HepG2 (cell line): Measurements from ENCODE around the gene IQGAP2. TPM values are rescaled to one million over a fixed set of nuclear protein-coding genes. Genes with fewer than 3 reads are reported as not detected.

Experiments
- ATAC-seq: fragments of 200-7000 bp; cut with Tn5 transposase; 3 replicates; pipeline ENCODE4 v1.9.1; 2020; ENCODE audit warnings: mild to moderate bottlenecking, moderate library complexity
- BruUV-seq: library from RNA; stranded (reverse); fragments of 400-500 nt; replicated peaks from 2 replicates; lab custom pipeline; 2021; lab: Mats Ljungman, UMichigan
- CTCF ChIA-PET: fragments of 300-600 bp; formaldehyde crosslinking; extraction: SDS; loops from one replicate; lab custom pipeline; 2021; ENCODE audit warnings: low total read pairs, inconsistent platforms, low intra/inter-chr PET ratio; lab: Yijun Ruan, JAX
- POLR2A ChIA-PET: fragments of 350-600 bp; sonication (Branson Sonifier 250); formaldehyde crosslinking; loops from one replicate; lab custom pipeline; 2020; ENCODE audit warnings: antibody characterized with exemption, inconsistent platforms; lab: Yijun Ruan, JAX
- DNase-seq: peaks from one replicate; pipeline ENCODE4 v3.0.0-alpha.2; 2015; ENCODE audit warnings: low spot score
- FAIRE-seq: peaks from 3 replicates; lab custom pipeline; 2011; peaks lifted over from hg19 to GRCh38; lab: Jason Lieb, UNC
- H2AFZ ChIP-seq: one replicate; pipeline ENCODE4 v1.6.1; 2011; ENCODE audit warnings: low read length, inconsistent platforms
- H3K27ac ChIP-seq: fragments of 300-600 bp; 3 replicates; pipeline ENCODE4 v1.8.0; 2011; ENCODE audit warnings: mixed run types, mild to moderate bottlenecking, mixed read lengths, low read length, inconsistent platforms; ENCODE audit not compliant: insufficient read depth; ENCODE audit errors: extremely low read length
- H3K27me3 ChIP-seq, 2 experiments: fragments of 200-600 bp in 1 of 2; 2 replicates in 1 of 2; 3 replicates in 1 of 2; pipeline versions ENCODE4 v1.6.0 to v1.8.0; 2011; ENCODE audit warnings: low read length in 2 of 2, mild to moderate bottlenecking in 2 of 2, moderate library complexity in 2 of 2, inconsistent platforms in 1 of 2; ENCODE audit not compliant: insufficient read depth in 2 of 2, control insufficient read depth in 1 of 2
- H3K36me3 ChIP-seq, 2 experiments: fragments of 200-600 bp in 1 of 2; replicated peaks in 1 of 2; 2 replicates in 1 of 2; 3 replicates in 1 of 2; pipeline versions ENCODE4 v1.5.1 to v1.8.0; 2011; ENCODE audit warnings: low read length in 2 of 2, inconsistent platforms in 1 of 2; ENCODE audit not compliant: insufficient read depth in 2 of 2, control insufficient read depth in 1 of 2
- H3K4me1 ChIP-seq: 2 replicates; pipeline ENCODE4 v1.5.1; 2012; ENCODE audit warnings: low read length, inconsistent platforms; ENCODE audit not compliant: insufficient read depth
- H3K4me2 ChIP-seq: 2 replicates; pipeline ENCODE4 v1.6.0; 2011; ENCODE audit warnings: low read depth, low read length, inconsistent platforms
- H3K4me3 ChIP-seq, 3 experiments: fragments of 200-600 bp in 1 of 3; sonication (generic), shearing (Covaris generic) in 1 of 3; replicated peaks in 1 of 3; 2 replicates each; pipeline ENCODE4 v1.5.1; 2011 to 2016; ENCODE audit warnings: low read length in 3 of 3, inconsistent platforms in 2 of 3, low read depth in 2 of 3, mild to moderate bottlenecking in 2 of 3, control low read depth in 1 of 3, mixed read lengths in 1 of 3; ENCODE audit not compliant: insufficient read depth in 1 of 3
- H3K79me2 ChIP-seq: one replicate; pipeline ENCODE4 v1.6.1; 2011; ENCODE audit warnings: low read length, inconsistent platforms; ENCODE audit not compliant: insufficient read depth
- H3K9ac ChIP-seq: 2 replicates; pipeline ENCODE4 v1.6.0; 2011; ENCODE audit warnings: mild to moderate bottlenecking, low read depth, low read length, inconsistent platforms; ENCODE audit not compliant: insufficient read depth
- H3K9me3 ChIP-seq: 2 replicates; pipeline ENCODE4 v1.5.1; 2012; ENCODE audit warnings: mild to moderate bottlenecking, low read length
- H4K20me1 ChIP-seq: 2 replicates; pipeline ENCODE4 v1.6.0; 2011; ENCODE audit warnings: inconsistent platforms, mild to moderate bottlenecking, low read length, moderate library complexity; ENCODE audit not compliant: insufficient read depth
- ATF7 ChIP-seq, 2 experiments: fragments of 450-650 bp in 1 of 2; sonication (generic) in 1 of 2; formaldehyde crosslinking in 1 of 2; IDR thresholded peaks; 2 replicates each; pipeline versions ENCODE4 v1.4.0 to v1.6.1; 2016 to 2020; ENCODE audit warnings: antibody characterized with exemption in 1 of 2, mild to moderate bottlenecking in 1 of 2, missing genetic modification reagents in 1 of 2
- ATM ChIP-seq: fragments of 450-650 bp; IDR thresholded peaks from 2 replicates; pipeline ENCODE4 v1.7.1; 2017; ENCODE audit warnings: mild to moderate bottlenecking, borderline replicate concordance
- FOXK2 ChIP-seq: fragments of 450-650 bp; IDR thresholded peaks from 2 replicates; pipeline ENCODE4 v1.6.1; 2016
- MAFK ChIP-seq, 2 experiments: IDR thresholded peaks in 1 of 2; conservative IDR thresholded peaks in 1 of 2; 2 replicates each; pipeline ENCODE4 v1.6.1; 2011; ENCODE audit warnings: improper control_type of control experiment in 2 of 2, low read length in 2 of 2
- NCOA2 ChIP-seq: sonication (generic); formaldehyde crosslinking; IDR thresholded peaks from 2 replicates; pipeline ENCODE4 v1.8.0; 2022; ENCODE audit warnings: inconsistent platforms
- NR2F6 ChIP-seq, 2 experiments: IDR thresholded peaks; 2 replicates each; pipeline ENCODE4 v1.6.1; 2016; ENCODE audit warnings: antibody characterized with exemption in 1 of 2, mild to moderate bottlenecking in 1 of 2
- TOPORS ChIP-seq: sonication (generic); formaldehyde crosslinking; IDR thresholded peaks from 2 replicates; pipeline ENCODE4 v1.8.0; 2023; ENCODE audit warnings: mild to moderate bottlenecking, missing genetic modification reagents
- XRCC5 ChIP-seq: fragments of 200-400 bp; formaldehyde crosslinking; optimal IDR thresholded peaks from 2 replicates; pipeline ENCODE3; 2017; ENCODE audit warnings: mild to moderate bottlenecking, low read length
- ZNF503 ChIP-seq: sonication (generic); formaldehyde crosslinking; IDR thresholded peaks from 2 replicates; pipeline ENCODE4 v1.4.0; 2020; ENCODE audit warnings: missing genetic modification reagents
- ZNF619 ChIP-seq: sonication (generic); formaldehyde crosslinking; IDR thresholded peaks from 2 replicates; pipeline ENCODE4 v1.4.0; 2020; ENCODE audit warnings: mild to moderate bottlenecking, missing genetic modification reagents
- ZNF766 ChIP-seq: sonication (generic); formaldehyde crosslinking; IDR thresholded peaks from 2 replicates; pipeline ENCODE4 v1.5.0; 2020; ENCODE audit warnings: missing genetic modification reagents, borderline replicate concordance
- ZNF839 ChIP-seq: sonication (generic); formaldehyde crosslinking; IDR thresholded peaks from 2 replicates; pipeline ENCODE4 v1.4.0; 2020; ENCODE audit warnings: missing genetic modification reagents, mild to moderate bottlenecking, borderline replicate concordance
- WGBS: methylation state at CpG from one replicate; pipeline ENCODE4 v1.1.6; 2017; ENCODE audit warnings: low lambda C conversion rate; 5-methylcytosine and 5-hydroxymethylcytosine counted together
- in situ Hi-C: cut with HindIII; loops from 2 replicates; pipeline ENCODE4 v1.10.0; 2017; ENCODE audit warnings: low pct_unique_long_range_greater_than_20kb; ENCODE audit not compliant: extremely low pct_ligation_motif_present
- intact Hi-C: fragments of 100-400 bp; cut with micrococcal nuclease; formaldehyde crosslinking; loops from one replicate; pipeline ENCODE4 v1.10.0; 2022; ENCODE audit not compliant: unreplicated experiment
- polyA plus RNA-seq, 8 experiments: library from polyadenylated mRNA; depleted of rRNA in 3 of 8; stranded (reverse) in 7 of 8; unstranded in 1 of 8; fragments of >200 nt; fragmentation: Illumina TruSeq in 4 of 8; extraction: Trizol in 4 of 8; gene quantifications; 2 replicates each; pipeline versions ENCODE4 v1.2.1 to v1.2.3, GENCODE V29; 2011 to 2016; ENCODE audit warnings: low read depth in 4 of 8, missing spikeins in 1 of 8, mixed read lengths in 1 of 8; ENCODE audit not compliant: insufficient read depth in 1 of 8
- total RNA-seq, 5 experiments: library from RNA; depleted of rRNA; stranded (reverse); fragments of >200 nt; fragmentation: Illumina TruSeq; extraction: Trizol; gene quantifications; 2 replicates each; pipeline ENCODE4 v1.2.3, GENCODE V29; 2016; ENCODE audit warnings: low read depth in 1 of 5

IQGAP2 gene
- total and polyA plus RNA-seq, 2 of the 13 experiments (the other 11 are each of a cell fraction or from before 2014, with no cell fraction given) = 35.2 to 83.3 TPM

- intact Hi-C loops = no loop called here
- BruUV-seq = no TSS peak
- 98% methylated on average over 5 of the region's 5 CpGs for WGBS
- H3K4me2 ChIP-seq = no peak overlapping the region
- no peak overlapping the region for H3K4me3 ChIP-seq
- no peak overlapping the region for H2AFZ ChIP-seq
- peaks cover 10 to 56% of the 10 kb centered on the region in 2 experiments for H3K36me3 ChIP-seq
- H3K27ac ChIP-seq = no peak overlapping the region
- no peaks in the 10 kb centered on the region for H3K27me3 ChIP-seq
- no peak overlapping the region for H3K9ac ChIP-seq
- POLR2A ChIA-PET = no interaction called here
- H3K4me1 ChIP-seq = no peaks in the 10 kb centered on the region
- no peak for FAIRE-seq
- in situ Hi-C loops = no loop called here
- no peak for TF ChIP-seq FOXK2
- TF ChIP-seq MAFK (conservative IDR thresholded peaks at IDR 0.05 in 1 of 2, IDR thresholded peaks at IDR 0.05 in 1 of 2; ENCODE audit: low read length in 2 of 2) = 0 out of 4 replicates have a peak, but pooled peaks of 1 of the 2 experiments have one; percentile 10
- no peak for TF ChIP-seq TOPORS (CRISPR knock-in tag)
- TF ChIP-seq, all 625 proteins: peak for 1
- no peaks in the 10 kb centered on the region for H4K20me1 ChIP-seq
- ATAC-seq = no peak
- H3K9me3 ChIP-seq = no peaks in the 10 kb centered on the region
- DNase-seq = no peak
- H3K79me2 ChIP-seq = no peaks in the 10 kb centered on the region
- CTCF ChIA-PET = no interaction called here
These were observed 294.6 kb downstream of the IQGAP2 start for GRCh38 chr5:76697670-76698069.

- no peak for DNase-seq
- ChIA-PET CTCF (no interaction called here), POLR2A (no interaction called here)
- no peak overlapping the region for H3K27ac ChIP-seq
- H3K9ac ChIP-seq = no peak overlapping the region
- H3K79me2 ChIP-seq = no peaks in the 10 kb centered on the region
- no peaks in the 10 kb centered on the region for H3K4me1 ChIP-seq
- no TSS peak for BruUV-seq
- TF ChIP-seq ATF7 (IDR thresholded peaks at IDR 0.05) = no peak
- no peak for TF ChIP-seq ATF7 (CRISPR knock-in tag; IDR thresholded peaks at IDR 0.05)
- no peak for TF ChIP-seq ATM
- TF ChIP-seq NCOA2 (CRISPR knock-in tag) = no peak
- TF ChIP-seq ZNF619 = no peak
- TF ChIP-seq XRCC5 = no peak
- TF ChIP-seq ZNF839 (CRISPR knock-in tag) = no peak
- no peak for TF ChIP-seq NR2F6 (IDR thresholded peaks at IDR 0.05)
- TF ChIP-seq NR2F6 (CRISPR knock-in tag; IDR thresholded peaks at IDR 0.05) = no peak
- TF ChIP-seq ZNF766 = no peak
- no peak for TF ChIP-seq ZNF503 (CRISPR knock-in tag)
- H3K36me3 ChIP-seq = peaks cover 10 to 49% of the 10 kb centered on the region in 2 experiments
- H4K20me1 ChIP-seq = no peaks in the 10 kb centered on the region
- in situ Hi-C loops = no loop called here
- no peak overlapping the region for H2AFZ ChIP-seq
- intact Hi-C loops = no loop called here
- no peaks in the 10 kb centered on the region for H3K9me3 ChIP-seq
- H3K27me3 ChIP-seq = no peaks in the 10 kb centered on the region
- H3K4me2 ChIP-seq = no peak overlapping the region
- no peak for FAIRE-seq
- H3K4me3 ChIP-seq = no peak overlapping the region
- WGBS = 100% methylated on average over 2 of the region's 2 CpGs
- no peak for ATAC-seq
These were observed 297.5 kb downstream of the IQGAP2 start for GRCh38 chr5:76700571-76700970.
